ENCODE measurements around the gene B3GALT5.
"Not testable (repeated sequence)": the region's sequence is repeated elsewhere in the genome, so short reads cannot be mapped to it uniquely, and the experiment has no call there.

The B3GALT5 gene, protein sequence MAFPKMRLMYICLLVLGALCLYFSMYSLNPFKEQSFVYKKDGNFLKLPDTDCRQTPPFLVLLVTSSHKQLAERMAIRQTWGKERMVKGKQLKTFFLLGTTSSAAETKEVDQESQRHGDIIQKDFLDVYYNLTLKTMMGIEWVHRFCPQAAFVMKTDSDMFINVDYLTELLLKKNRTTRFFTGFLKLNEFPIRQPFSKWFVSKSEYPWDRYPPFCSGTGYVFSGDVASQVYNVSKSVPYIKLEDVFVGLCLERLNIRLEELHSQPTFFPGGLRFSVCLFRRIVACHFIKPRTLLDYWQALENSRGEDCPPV

GRCh38 chr21:39612233-39613040, at the start of gene B3GALT5:
TSS of gene B3GALT5 (plus strand) at chr21:39612940. CDS start at chr21:39660560, 47,620 bp downstream.
- DNase-seq (ENCODE audit: low spot score) (peak; percentile 21), FAIRE-seq (no peak)

GRCh38 chr21:39564200-39564599, 48.5 kb upstream of the B3GALT5 start:
- FAIRE-seq: no peak
- no peak for DNase-seq (ENCODE audit: low spot score)

DNA sequence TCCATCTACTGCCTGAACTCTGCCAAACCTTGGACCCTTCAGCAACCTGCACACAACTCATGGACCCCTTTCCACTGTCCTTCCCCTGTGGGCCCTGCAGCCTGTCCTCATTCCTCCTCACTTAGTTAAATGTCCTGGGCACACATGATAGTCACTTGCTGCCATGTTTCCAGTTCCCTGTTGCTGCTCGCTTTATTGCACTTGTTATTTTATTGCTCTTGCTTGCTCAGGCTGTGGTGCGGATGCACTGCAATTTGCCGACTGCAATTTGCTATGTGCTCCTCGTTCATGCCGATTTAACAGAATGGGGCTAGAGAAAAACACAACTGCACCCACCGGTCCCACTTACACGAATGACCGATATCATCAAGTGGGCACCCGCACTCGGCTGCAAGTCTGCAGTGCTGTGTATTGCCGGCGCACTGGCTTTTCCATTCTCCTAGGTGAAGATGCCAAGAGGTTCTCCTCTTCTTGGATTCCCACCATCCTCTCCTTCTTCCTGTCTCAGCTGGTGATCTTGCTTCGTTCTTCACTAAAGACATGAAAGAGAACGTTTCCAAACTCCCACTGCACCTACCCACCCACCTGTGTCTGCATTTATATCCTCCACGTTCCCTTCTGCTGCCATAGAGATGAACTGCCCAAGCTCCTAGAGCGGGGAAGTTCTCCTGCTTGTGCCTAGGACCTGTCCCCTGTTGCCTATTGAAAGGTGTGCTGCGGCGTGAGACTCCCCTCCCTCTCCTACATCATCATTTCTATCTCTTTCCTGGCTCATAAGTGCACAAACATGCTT, 45.4 kb upstream of the B3GALT5 start:
- DNase-seq (ENCODE audit: low spot score) (no peak), FAIRE-seq (no peak)

GRCh38 chr21:39568361-39568760, 44.4 kb upstream of the B3GALT5 start:
- FAIRE-seq (no peak), DNase-seq (ENCODE audit: low spot score) (no peak)

GRCh38 chr21:39575775-39576174, 37.0 kb upstream of the B3GALT5 start:
- no peak for DNase-seq (ENCODE audit: low spot score)

DNA sequence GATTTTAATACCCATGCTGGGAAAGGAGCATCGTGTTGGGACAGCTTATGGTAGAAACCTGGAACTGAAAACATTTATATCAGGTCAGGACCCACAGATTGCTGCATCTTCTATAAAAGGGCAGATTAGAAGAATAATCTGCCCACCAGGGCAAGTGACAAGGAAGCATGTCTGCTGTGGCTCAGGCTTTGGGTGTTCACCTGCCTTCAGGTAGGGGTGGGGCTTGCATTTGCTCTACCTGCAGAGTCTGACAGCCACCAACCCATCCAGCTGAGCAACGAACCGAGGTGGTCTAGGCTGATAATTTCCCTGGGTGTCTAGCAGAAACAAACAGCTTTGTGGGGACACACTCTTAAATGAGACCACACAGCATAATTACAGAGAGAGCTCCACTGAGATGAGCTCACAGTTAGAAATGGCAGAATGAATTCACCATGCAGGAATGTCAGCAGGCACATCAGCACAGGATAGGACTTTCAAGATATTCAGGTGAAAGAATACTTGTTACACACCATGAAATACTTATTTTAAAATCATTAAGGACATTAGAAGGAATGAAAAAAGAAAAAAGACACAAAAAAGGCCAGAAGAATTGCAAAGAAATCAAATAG, 36.1 kb upstream of the B3GALT5 start:
- FAIRE-seq: no peak
- DNase-seq (ENCODE audit: low spot score): no peak

More at GRCh38 chr21:39575775-39576174, 37.0 kb upstream of the B3GALT5 start:
- no peak for FAIRE-seq

DNA sequence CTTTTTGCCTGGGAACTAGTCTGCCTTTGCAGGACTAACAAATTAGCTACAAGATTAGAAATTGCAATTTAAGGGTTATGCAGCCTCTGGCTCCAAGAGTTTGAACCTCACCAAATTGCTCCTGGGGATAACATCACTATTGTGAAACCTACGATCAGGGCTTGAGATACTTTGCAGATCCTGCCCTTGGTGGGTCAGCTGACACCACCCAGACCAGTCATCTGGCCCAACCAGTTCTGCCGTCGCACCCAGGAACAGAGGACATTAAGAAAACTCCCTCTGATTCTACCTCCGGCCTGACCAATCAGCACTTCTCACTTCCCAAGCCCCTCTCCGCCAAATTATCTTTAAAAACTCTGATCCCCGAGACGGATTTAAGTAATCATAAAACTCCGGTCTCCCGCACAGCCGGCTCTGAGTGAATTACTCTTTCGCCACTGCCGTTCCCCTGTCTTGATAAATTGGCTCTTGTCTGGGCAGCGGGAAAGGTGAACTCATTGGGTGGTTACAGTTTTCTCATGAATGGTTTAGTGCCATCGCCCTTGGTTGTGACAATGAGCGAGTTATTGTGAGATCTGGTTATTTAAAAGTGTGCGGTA, 32.9 kb upstream of the B3GALT5 start:
- DNase-seq (ENCODE audit: low spot score): no peak
- no peak for FAIRE-seq

- no peak for FAIRE-seq
These were observed 32.0 kb upstream of the B3GALT5 start for GRCh38 chr21:39580744-39581143.

DNA sequence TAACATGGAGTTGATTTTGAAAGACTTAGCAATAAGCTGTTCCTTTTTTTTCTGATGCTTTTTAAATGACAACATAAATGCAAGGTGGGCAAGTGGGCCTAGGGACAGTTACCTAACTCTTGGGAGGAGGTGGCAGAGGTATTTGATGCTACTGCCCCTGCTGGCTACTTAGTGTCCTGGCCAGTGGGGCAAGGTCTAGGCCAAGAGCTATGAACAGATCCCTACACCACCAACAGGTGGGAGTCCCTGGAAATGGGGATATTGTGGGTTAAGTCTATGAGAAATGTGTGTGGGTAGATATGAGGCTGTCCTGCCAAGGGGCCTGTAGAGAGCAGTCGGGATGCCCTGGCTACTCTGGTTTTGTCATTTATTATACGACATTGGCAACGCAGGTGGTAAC, 31.3 kb upstream of the B3GALT5 start:
- DNase-seq (ENCODE audit: low spot score): no peak
- no peak for FAIRE-seq

More at GRCh38 chr21:39580744-39581143, 32.0 kb upstream of the B3GALT5 start:
- DNase-seq (ENCODE audit: low spot score): no peak

DNA sequence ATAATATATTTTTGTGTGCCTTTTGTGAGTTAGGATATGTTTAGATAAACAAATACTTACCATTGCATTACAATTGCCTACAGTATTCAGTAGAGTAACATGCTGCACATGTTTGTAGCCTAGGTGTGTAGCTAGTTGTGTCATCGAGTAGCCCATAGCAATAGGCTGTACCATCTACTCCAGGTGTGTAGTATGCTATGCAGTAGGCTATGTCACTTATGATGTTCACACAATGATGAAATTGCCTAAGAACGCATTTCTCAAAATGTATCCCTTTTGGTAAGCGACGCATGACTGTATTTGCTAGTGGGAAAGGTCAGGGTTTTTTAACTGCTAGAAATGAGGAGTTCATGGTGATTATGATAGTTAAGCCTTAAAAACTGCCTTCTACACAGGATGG, 30.0 kb upstream of the B3GALT5 start:
- no peak for FAIRE-seq
- DNase-seq (ENCODE audit: low spot score): no peak

DNA sequence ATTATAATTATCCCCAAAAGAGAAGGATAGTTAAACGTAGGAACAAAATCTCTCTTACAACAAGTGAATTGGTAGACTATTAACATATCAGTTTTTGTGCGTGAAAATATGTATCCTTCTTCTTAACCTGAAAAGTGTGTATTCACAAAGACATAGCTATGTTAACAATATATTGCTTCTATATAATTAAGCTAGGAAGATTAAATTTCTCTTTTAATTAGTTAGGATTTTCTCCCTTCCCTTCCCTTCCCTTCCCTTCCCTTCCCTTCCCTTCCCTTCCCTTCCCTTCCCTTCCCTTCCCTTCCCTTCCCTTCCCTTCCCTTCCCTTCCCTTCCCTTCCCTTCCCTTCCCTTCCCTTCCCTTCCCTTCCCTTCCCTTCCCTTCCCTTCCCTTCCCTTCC, 29.2 kb upstream of the B3GALT5 start:
- not testable (repeated sequence) for FAIRE-seq; DNase-seq (ENCODE audit: low spot score)

DNA sequence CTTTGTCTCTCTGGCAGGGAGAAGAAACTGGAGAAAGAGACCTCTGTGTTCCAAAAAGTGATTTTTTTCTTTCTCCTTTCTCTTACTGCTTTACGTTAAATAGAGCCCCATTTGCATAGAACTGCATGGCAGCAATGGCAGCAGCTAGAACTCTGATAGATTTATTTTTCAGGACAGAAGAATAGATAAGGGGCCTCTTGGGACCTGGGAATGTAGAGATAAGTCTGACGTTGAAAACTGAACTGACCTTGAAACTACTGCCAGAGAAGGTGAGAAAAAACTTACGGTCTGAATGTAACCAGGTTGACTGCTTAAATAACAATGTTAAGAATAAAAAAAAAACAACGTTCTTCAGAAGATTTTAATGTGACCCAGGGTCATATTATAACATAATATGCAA, 25.4 kb upstream of the B3GALT5 start:
- no peak for FAIRE-seq
- no peak for DNase-seq (ENCODE audit: low spot score)

DNA sequence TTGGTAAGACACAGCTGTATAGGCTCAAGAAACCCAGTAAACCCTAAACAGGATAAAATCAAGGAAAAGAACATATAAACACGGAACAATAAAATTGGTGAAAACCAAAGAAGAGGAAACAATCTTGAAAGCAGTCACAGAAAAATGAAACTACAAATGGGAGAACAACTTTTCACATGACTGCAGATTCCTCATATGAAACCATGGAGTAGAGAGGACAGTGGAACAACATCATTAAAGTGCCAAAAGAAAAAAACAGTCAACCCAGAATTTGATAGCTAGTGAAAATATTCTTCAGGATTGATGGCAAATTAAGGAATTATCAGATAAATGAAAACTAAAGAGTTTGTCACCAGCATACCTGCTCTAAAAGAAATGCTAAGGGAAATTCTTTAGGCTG, 23.9 kb upstream of the B3GALT5 start:
- FAIRE-seq (no peak), DNase-seq (ENCODE audit: low spot score) (no peak)

- DNase-seq (ENCODE audit: low spot score) (no peak), FAIRE-seq (no peak)
These were observed 19.2 kb upstream of the B3GALT5 start for GRCh38 chr21:39593522-39593921.

DNA sequence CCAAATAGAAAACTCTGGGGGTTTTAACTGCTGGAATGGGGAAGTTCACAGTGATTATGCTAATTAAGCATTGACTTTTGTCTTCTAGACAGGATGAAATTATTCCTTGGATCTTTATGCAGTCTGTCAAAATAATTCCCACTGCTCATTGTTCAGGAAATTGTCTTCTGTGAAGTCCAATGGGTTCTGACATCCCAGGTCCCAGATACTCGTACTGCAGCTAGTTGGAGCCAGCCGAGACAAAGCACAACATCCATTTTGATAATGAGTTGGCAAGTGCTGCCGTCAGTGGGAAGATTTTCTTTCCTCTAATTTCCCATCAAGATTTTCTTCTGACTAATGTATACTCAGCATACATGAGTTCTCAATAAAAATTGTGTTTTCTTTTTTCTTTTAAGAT, 17.3 kb upstream of the B3GALT5 start:
- FAIRE-seq (no peak), DNase-seq (ENCODE audit: low spot score) (no peak)

DNA sequence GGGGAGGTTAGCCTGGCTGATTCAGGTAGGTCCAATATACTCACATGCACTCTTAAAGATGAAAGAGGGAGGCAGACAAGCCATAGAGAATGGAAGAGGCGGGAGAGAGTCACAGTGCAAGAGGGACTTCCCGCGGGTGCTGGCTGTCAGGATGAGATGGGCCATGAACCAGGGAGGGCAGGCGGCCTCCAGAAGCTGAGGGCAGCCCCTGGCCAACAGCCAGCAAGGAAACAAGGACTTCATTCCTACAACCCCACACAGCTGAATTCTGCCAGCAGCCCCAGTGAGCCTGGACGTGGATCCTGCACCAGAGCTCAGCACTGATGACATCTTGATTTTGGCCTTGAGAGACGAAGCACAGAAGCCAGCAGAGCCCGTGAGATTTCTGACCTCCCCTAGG, 15.1 kb upstream of the B3GALT5 start:
- DNase-seq (ENCODE audit: low spot score) (no peak), FAIRE-seq (no peak)

- FAIRE-seq (no peak), DNase-seq (ENCODE audit: low spot score) (no peak)
These were observed 13.4 kb upstream of the B3GALT5 start for GRCh38 chr21:39599191-39599970.

GRCh38 chr21:39601187-39601928, 11.4 kb upstream of the B3GALT5 start:
- no peak for FAIRE-seq
- DNase-seq (ENCODE audit: low spot score): no peak

DNA sequence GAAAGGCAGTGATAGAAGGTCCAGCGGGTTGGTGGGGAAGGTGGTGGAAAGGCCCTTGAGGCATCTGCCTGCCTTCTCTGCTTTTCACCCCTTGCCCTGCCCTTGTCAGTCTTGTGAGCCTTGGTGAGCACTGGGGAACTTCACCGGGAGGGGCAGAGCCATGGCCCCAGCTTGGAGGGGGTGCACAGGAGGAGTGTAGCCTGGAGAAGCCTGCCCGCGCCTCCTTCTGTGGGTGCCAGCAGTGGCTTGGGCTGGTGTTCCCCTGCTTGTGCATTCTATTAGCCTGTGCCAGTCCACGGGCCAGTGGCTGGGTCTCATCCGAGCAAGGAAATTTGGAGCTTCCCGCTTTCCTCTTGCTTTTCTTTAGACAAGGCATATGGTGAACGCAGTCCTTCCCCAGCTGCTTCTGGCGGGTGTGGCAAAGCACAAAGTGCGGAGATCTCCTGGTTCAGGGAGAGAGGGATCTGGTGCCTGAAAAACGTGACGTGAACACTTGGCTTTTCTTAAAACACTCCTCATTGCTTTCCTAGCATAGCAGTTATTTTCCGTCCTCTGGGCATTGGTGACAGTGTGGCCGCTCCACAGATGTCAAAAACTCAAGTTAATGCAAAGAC, 10.6 kb upstream of the B3GALT5 start:
- no peak for FAIRE-seq

More for the DNA sequence above, 10.6 kb upstream of the B3GALT5 start:
- DNase-seq (ENCODE audit: low spot score): no peak
